H1 (cell line): ENCODE measurements around the gene C16orf87. TPM values are rescaled to one million over a fixed set of nuclear protein-coding genes. Genes with fewer than 3 reads are reported as not detected.

Source experiments
- CTCF ChIA-PET: fragments of 300-600 bp; sonication (Branson Sonifier 250); formaldehyde crosslinking; loops from one replicate; lab custom pipeline; 2021; ENCODE audit not compliant: partially characterized antibody; lab: Charles Lee
- POLR2A ChIA-PET: fragments of 300-600 bp; sonication (Branson Sonifier 250); formaldehyde crosslinking; loops from one replicate; lab custom pipeline; 2021; ENCODE audit warnings: inconsistent platforms; ENCODE audit not compliant: partially characterized antibody; lab: Charles Lee
- DNase-seq, 2 experiments: peaks; one replicate each; pipeline versions ENCODE4 v3.0.0 to v3.0.0-alpha.2; 2010 to 2022; ENCODE audit warnings: low spot score in 2 of 2, low read depth in 1 of 2, mixed read lengths in 1 of 2
- FAIRE-seq: peaks from 2 replicates; lab custom pipeline; 2011; peaks lifted over from hg19 to GRCh38; lab: Jason Lieb, UNC
- H2AFZ ChIP-seq: 2 replicates; pipeline ENCODE4 v1.8.1; 2012; ENCODE audit warnings: low read length, inconsistent platforms
- H2AK5ac ChIP-seq: 2 replicates; pipeline ENCODE4 v1.6.1; 2013; ENCODE audit warnings: low read depth, low read length
- H2BK120ac ChIP-seq: replicated peaks from 2 replicates; pipeline ENCODE3; 2013; ENCODE audit warnings: low read depth, low read length, inconsistent platforms
- H2BK12ac ChIP-seq: 2 replicates; pipeline ENCODE4 v1.6.1; 2013; ENCODE audit warnings: low read depth, low read length
- H2BK15ac ChIP-seq: 2 replicates; pipeline ENCODE4 v1.6.1; 2013; ENCODE audit warnings: low read length
- H2BK20ac ChIP-seq: 2 replicates; pipeline ENCODE4 v1.6.1; 2013; ENCODE audit warnings: low read length
- H2BK5ac ChIP-seq: 2 replicates; pipeline ENCODE4 v1.6.1; 2013; ENCODE audit warnings: low read depth, low read length
- H3K14ac ChIP-seq: 2 replicates; pipeline ENCODE4 v1.6.1; 2013; ENCODE audit warnings: inconsistent platforms; ENCODE audit not compliant: insufficient read length
- H3K18ac ChIP-seq: 2 replicates; pipeline ENCODE4 v1.6.1; 2013; ENCODE audit warnings: low read length; ENCODE audit errors: extremely low read depth
- H3K23ac ChIP-seq: 2 replicates; pipeline ENCODE4 v1.6.1; 2013; ENCODE audit warnings: inconsistent platforms; ENCODE audit not compliant: insufficient read length
- H3K23me2 ChIP-seq: 2 replicates; pipeline ENCODE4 v1.6.1; 2013; ENCODE audit warnings: low read depth, low read length
- H3K27ac ChIP-seq: 2 replicates; pipeline ENCODE4 v1.6.1; 2011; ENCODE audit warnings: low read depth, low read length, inconsistent platforms
- H3K27me3 ChIP-seq, 4 experiments: replicated peaks in 1 of 4; 1 replicate in 1 of 4; 2 replicates in 3 of 4; pipeline versions ENCODE4 v1.6.1 to v1.8.1; 2011 to 2013; ENCODE audit warnings: low read length in 3 of 4, mild to moderate bottlenecking in 3 of 4, inconsistent platforms in 2 of 4, mixed read lengths in 2 of 4, moderate library complexity in 1 of 4; ENCODE audit not compliant: control insufficient read depth in 3 of 4, insufficient read depth in 3 of 4; ENCODE audit errors: extremely low read depth in 1 of 4
- H3K36me3 ChIP-seq, 4 experiments: 2 replicates each; pipeline versions ENCODE4 v1.6.1 to v1.8.1; 2011 to 2013; ENCODE audit warnings: mild to moderate bottlenecking in 4 of 4, low read length in 3 of 4, moderate library complexity in 2 of 4, control low read depth in 1 of 4, inconsistent platforms in 1 of 4; ENCODE audit not compliant: insufficient read depth in 4 of 4, control insufficient read depth in 2 of 4
- H3K4ac ChIP-seq: replicated peaks from 2 replicates; pipeline ENCODE3; 2013; ENCODE audit warnings: low read length, low read depth, mixed read lengths, inconsistent platforms; ENCODE audit not compliant: insufficient read length
- H3K4me1 ChIP-seq, 4 experiments: replicated peaks in 1 of 4; 1 replicate in 1 of 4; 2 replicates in 3 of 4; pipeline versions ENCODE4 v1.6.1 to v1.8.1; 2011 to 2013; ENCODE audit warnings: low read length in 3 of 4, inconsistent platforms in 2 of 4, mixed read lengths in 1 of 4; ENCODE audit not compliant: insufficient read depth in 4 of 4, control insufficient read depth in 3 of 4
- H3K4me2 ChIP-seq, 2 experiments: 2 replicates each; pipeline versions ENCODE4 v1.6.1 to v1.8.1; 2011 to 2013; ENCODE audit warnings: low read depth in 2 of 2, low read length in 2 of 2, control low read depth in 1 of 2, inconsistent platforms in 1 of 2, mild to moderate bottlenecking in 1 of 2; ENCODE audit not compliant: insufficient read depth in 1 of 2
- H3K4me3 ChIP-seq, 4 experiments: fragments of 200-600, 300-600 bp in 1 of 4; sonication (generic), shearing (Covaris generic), sonication (Bioruptor Twin) in 1 of 4; 2 replicates each; pipeline versions ENCODE4 v1.5.1 to v1.8.1; 2011 to 2016; ENCODE audit warnings: low read length in 4 of 4, low read depth in 3 of 4, control low read depth in 2 of 4, inconsistent platforms in 2 of 4, mild to moderate bottlenecking in 2 of 4, mixed read lengths in 1 of 4, moderate library complexity in 1 of 4; ENCODE audit not compliant: insufficient read depth in 2 of 4; ENCODE audit errors: extremely low read depth in 1 of 4
- H3K56ac ChIP-seq: replicated peaks from 2 replicates; pipeline ENCODE3; 2013; ENCODE audit warnings: low read depth, mild to moderate bottlenecking, mixed read lengths, low read length, inconsistent platforms; ENCODE audit not compliant: insufficient read length
- H3K79me1 ChIP-seq: 2 replicates; pipeline ENCODE4 v1.6.1; 2013; ENCODE audit warnings: low read depth, low read length, control low read depth
- H3K79me2 ChIP-seq, 2 experiments: 2 replicates each; pipeline versions ENCODE4 v1.6.1 to v1.8.1; 2012 to 2013; ENCODE audit warnings: low read length in 2 of 2, mild to moderate bottlenecking in 2 of 2, inconsistent platforms in 1 of 2; ENCODE audit not compliant: insufficient read depth in 2 of 2, control insufficient read depth in 1 of 2
- H3K9ac ChIP-seq, 4 experiments: replicated peaks in 1 of 4; 1 replicate in 1 of 4; 2 replicates in 3 of 4; pipeline versions ENCODE4 v1.6.1 to v1.8.1; 2011 to 2013; ENCODE audit warnings: low read depth in 3 of 4, low read length in 3 of 4, control low read depth in 2 of 4, mild to moderate bottlenecking in 2 of 4, moderate library complexity in 2 of 4, inconsistent platforms in 1 of 4; ENCODE audit errors: extremely low read depth in 1 of 4
- H3K9me3 ChIP-seq, 2 experiments: 2 replicates each; pipeline versions ENCODE4 v1.6.1 to v1.8.1; 2012 to 2013; ENCODE audit warnings: mild to moderate bottlenecking in 2 of 2, moderate library complexity in 2 of 2, control low read depth in 1 of 2, inconsistent platforms in 1 of 2, low read depth in 1 of 2, low read length in 1 of 2, mixed read lengths in 1 of 2; ENCODE audit not compliant: insufficient read depth in 2 of 2
- H4K20me1 ChIP-seq, 2 experiments: replicated peaks in 1 of 2; 2 replicates each; pipeline versions ENCODE3 to v1.8.1; 2011 to 2013; ENCODE audit warnings: inconsistent platforms in 2 of 2, low read length in 2 of 2, mild to moderate bottlenecking in 1 of 2; ENCODE audit not compliant: insufficient read depth in 2 of 2, control insufficient read depth in 1 of 2
- H4K5ac ChIP-seq: 2 replicates; pipeline ENCODE4 v1.6.1; 2013; ENCODE audit warnings: low read length, low read depth, mixed read lengths, inconsistent platforms; ENCODE audit not compliant: insufficient read length
- H4K8ac ChIP-seq: 2 replicates; pipeline ENCODE4 v1.8.0; 2013; ENCODE audit warnings: mild to moderate bottlenecking, moderate library complexity, low read length, inconsistent platforms; ENCODE audit not compliant: insufficient read depth; ENCODE audit errors: extremely low read depth
- H4K91ac ChIP-seq: replicated peaks from 2 replicates; pipeline ENCODE3; 2013; ENCODE audit warnings: low read length, mixed read lengths, inconsistent platforms; ENCODE audit not compliant: insufficient read length
- BCL11A ChIP-seq, 2 experiments: IDR thresholded peaks; one replicate each; pipeline ENCODE4 v1.6.1; 2011; ENCODE audit warnings: low read depth in 2 of 2, low read length in 2 of 2, mild to moderate bottlenecking in 2 of 2
- CBX8 ChIP-seq: fragments of 300-800, 300-1000 bp; sonication (generic); IDR thresholded peaks from 2 replicates; pipeline ENCODE4 v1.7.1; 2016; ENCODE audit warnings: low read depth, low read length, borderline replicate concordance
- CEBPB ChIP-seq: IDR thresholded peaks from 2 replicates; pipeline ENCODE4 v1.6.1; 2012; ENCODE audit warnings: low read depth, low read length
- CHD2 ChIP-seq: IDR thresholded peaks from 2 replicates; pipeline ENCODE4 v1.6.1; 2012; ENCODE audit warnings: low read length, improper control_type of control experiment
- EP300 ChIP-seq, 2 experiments: IDR thresholded peaks; 1 replicate in 1 of 2; 2 replicates in 1 of 2; pipeline ENCODE4 v1.6.1; 2011 to 2012; ENCODE audit warnings: low read depth in 2 of 2, low read length in 2 of 2, mild to moderate bottlenecking in 2 of 2, borderline replicate concordance in 1 of 2, inconsistent platforms in 1 of 2, moderate library complexity in 1 of 2
- EZH2 ChIP-seq: fragments of 200-600 bp; sonication (generic); IDR thresholded peaks from 2 replicates; pipeline ENCODE4 v1.7.1; 2012; ENCODE audit warnings: low read depth, mild to moderate bottlenecking, moderate library complexity, low read length, inconsistent platforms; ENCODE audit not compliant: severe bottlenecking
- GABPA ChIP-seq: IDR thresholded peaks from 2 replicates; pipeline ENCODE4 v1.6.1; 2011; ENCODE audit warnings: mild to moderate bottlenecking, low read length, moderate library complexity, borderline replicate concordance; ENCODE audit not compliant: insufficient read depth
- KDM5A ChIP-seq: fragments of 200-600 bp; IDR thresholded peaks from 2 replicates; pipeline ENCODE4 v1.7.1; 2012; ENCODE audit warnings: mild to moderate bottlenecking, low read length, inconsistent platforms, mixed read lengths
- POLR2AphosphoS5 ChIP-seq: IDR thresholded peaks from 2 replicates; pipeline ENCODE4 v1.6.1; 2011; ENCODE audit warnings: low read depth, low read length
- RNF2 ChIP-seq: fragments of 200-900, 300-1000 bp; sonication (generic); IDR thresholded peaks from 2 replicates; pipeline ENCODE4 v1.7.1; 2016; ENCODE audit warnings: borderline replicate concordance, low read depth, mild to moderate bottlenecking, antibody characterized with exemption, low read length; ENCODE audit not compliant: poor library complexity, severe bottlenecking; ENCODE audit errors: missing control alignments
- SP1 ChIP-seq: IDR thresholded peaks from 2 replicates; pipeline ENCODE4 v1.6.1; 2011; ENCODE audit warnings: low read depth, low read length
- TAF7 ChIP-seq: optimal IDR thresholded peaks from 2 replicates; pipeline ENCODE3; 2011; ENCODE audit warnings: low read depth, mild to moderate bottlenecking, inconsistent platforms, low read length, moderate library complexity, borderline replicate concordance
- TBP ChIP-seq: IDR thresholded peaks from 2 replicates; pipeline ENCODE4 v1.6.1; 2011; ENCODE audit warnings: low read depth, low read length, improper control_type of control experiment
- YY1 ChIP-seq: IDR thresholded peaks from 2 replicates; pipeline ENCODE4 v1.6.1; 2011; ENCODE audit warnings: low read depth, mild to moderate bottlenecking, low read length
- ZNF274 ChIP-seq: IDR thresholded peaks from 2 replicates; pipeline ENCODE4 v1.7.0; 2012; ENCODE audit warnings: low read length, borderline replicate concordance; ENCODE audit errors: extremely low read depth
- polyA plus RNA-seq, 7 experiments: library from polyadenylated mRNA; depleted of rRNA in 3 of 7; stranded (reverse) in 5 of 7; unstranded in 2 of 7; fragments of >200 nt in 5 of 7; fragments of 200-250 nt in 2 of 7; gene quantifications; 1 replicate in 5 of 7; 2 replicates in 1 of 7; 4 replicates in 1 of 7; pipeline versions ENCODE4 v1.2.1 to v1.2.3, GENCODE V29; 2011 to 2013; ENCODE audit warnings: missing spikeins in 2 of 7, mixed read lengths in 2 of 7
- total RNA-seq: library from RNA; stranded (reverse); fragmentation: NEBNext Ultra II Directional; extraction: Animal tissue kit (Norgen Biotek cat#: 25700); gene quantifications from 2 replicates; pipeline ENCODE4 v1.2.1, GENCODE V29; 2021

Gene C16orf87
- total and polyA plus RNA-seq, 2 of the 8 experiments (the other 6 are each of a cell fraction or from before 2014, with no cell fraction given), result 4.8 to 21.8 TPM

GRCh38 chr16:46828292-46828691 lies 2.7 kb downstream of the C16orf87 start:
- Histone ChIP-seq H2AK5ac (no peak overlapping the region), H3K4me3 (no peak overlapping the region), H3K4me2 (no peak overlapping the region; a peak in 1 of 4 replicates), H2BK120ac (no peak overlapping the region), H2BK12ac (no peak overlapping the region), H4K20me1 (no peaks in the 10 kb centered on the region), H3K36me3 (peaks cover 0 to 5% (median 0%) of the 10 kb centered on the region in 4 experiments; a peak in 1 of 8 replicates), H4K8ac (no peak overlapping the region), H3K56ac (no peak overlapping the region), H2BK20ac (no peak overlapping the region), H3K23ac (no peak overlapping the region), H3K27ac (no peak overlapping the region), H3K14ac (no peak overlapping the region), H3K4me1 (peaks cover 0 to 2% (median 0%) of the 10 kb centered on the region in 4 experiments; a peak in 2 of 7 replicates), H3K27me3 (no peaks in the 10 kb centered on the region), H2BK15ac (no peak overlapping the region), H2AFZ (no peak overlapping the region), H3K79me1 (no peaks in the 10 kb centered on the region), H3K9ac (no peak overlapping the region), H4K5ac (no peak overlapping the region), H3K23me2 (peaks cover 2% of the 10 kb centered on the region; the same call in 1 of the 2 replicates), H2BK5ac (no peak overlapping the region), H3K9me3 (no peaks in the 10 kb centered on the region; a peak in 1 of 4 replicates), H4K91ac (no peak overlapping the region), H3K18ac (no peak overlapping the region), H3K79me2 (peaks cover 0 to 65% of the 10 kb centered on the region in 2 experiments; a peak in 3 of 4 replicates), H3K4ac (no peak overlapping the region)
- POLR2A ChIA-PET, result interaction anchor here (0.5 to 1.5 kb wide), 4 partner anchors 39 to 118 kb away, joined by 3 to 5 read pairs (median 4); no protein-coding TSS in a partner anchor
- CTCF ChIA-PET, result interaction anchor here (1.5 kb wide), 1 partner anchor 119 kb away, joined by 3 read pairs; no protein-coding TSS in a partner anchor
- DNase-seq (no peak), FAIRE-seq (no peak)
- no peak for TF ChIP-seq CBX8
- TF ChIP-seq BCL11A (IDR thresholded peaks at IDR 0.05; ENCODE audit: low read depth in 2 of 2, low read length in 2 of 2), result no peak
- no peak for TF ChIP-seq SP1
- TF ChIP-seq CEBPB, result no peak
- no peak for TF ChIP-seq TBP
- TF ChIP-seq GABPA, result no peak
- TF ChIP-seq CHD2, result no peak
- no peak for TF ChIP-seq TAF7
- TF ChIP-seq RNF2, result no peak
- no peak for TF ChIP-seq YY1
- TF ChIP-seq EZH2, result no peak
- TF ChIP-seq EP300 (IDR thresholded peaks at IDR 0.05; ENCODE audit: borderline replicate concordance in 1 of 2, low read depth in 2 of 2, low read length in 2 of 2), result no peak
- no peak for TF ChIP-seq KDM5A
- TF ChIP-seq POLR2AphosphoS5, result no peak
- TF ChIP-seq ZNF274, result no peak
